GM23248 (cell line): Measurements from ENCODE around the gene ZBTB42.

ENCODE experiments used
- EZH2 ChIP-seq: fragments of 200-600 bp; sonication (generic); IDR thresholded peaks from 2 replicates; pipeline ENCODE4 v1.6.1; 2018; ENCODE audit warnings: antibody characterized with exemption, mild to moderate bottlenecking; ENCODE audit not compliant: insufficient read depth, poor library complexity, severe bottlenecking
- EZH2phosphoT487 ChIP-seq: fragments of 200-600 bp; sonication (generic); IDR thresholded peaks from 2 replicates; pipeline ENCODE4 v1.6.1; 2018; ENCODE audit warnings: antibody characterized with exemption, moderate library complexity, mild to moderate bottlenecking, low read depth; ENCODE audit not compliant: insufficient read depth

DNA sequence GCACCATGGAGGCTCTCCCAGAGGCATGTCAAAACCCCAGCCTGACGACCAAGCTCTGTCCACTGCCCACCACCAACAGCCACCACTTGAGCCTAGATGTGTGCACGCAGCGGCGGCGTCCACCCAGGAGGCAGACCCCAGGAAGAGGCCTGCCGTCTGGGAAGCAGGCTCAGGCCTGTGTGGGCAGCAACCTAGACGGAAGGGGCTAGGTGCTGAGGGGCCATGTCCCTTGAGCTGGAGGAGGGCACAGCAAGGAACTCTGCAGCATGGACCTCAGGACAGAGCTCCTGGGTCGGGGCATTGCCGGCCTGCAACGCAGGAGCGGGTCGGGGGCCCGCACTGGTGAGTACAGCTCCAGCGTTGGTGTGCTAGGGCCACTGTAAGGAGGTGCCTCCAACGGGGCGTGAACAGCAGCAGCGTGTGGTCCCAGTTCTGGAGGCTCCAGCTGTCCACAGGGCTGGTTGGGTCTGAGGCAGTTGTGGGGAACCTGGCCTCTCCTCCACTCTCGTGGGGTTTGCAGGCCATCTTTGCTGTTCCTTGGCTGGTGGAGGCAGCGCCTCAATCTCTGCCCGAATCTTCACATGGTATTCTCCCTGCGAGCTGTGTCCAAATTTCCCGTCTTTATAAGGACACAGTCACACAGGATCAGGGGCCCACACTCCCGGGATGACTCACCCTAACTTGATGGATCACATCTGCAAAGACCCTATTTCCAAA is 20.5 kb downstream of the ZBTB42 start:
- TF ChIP-seq EZH2phosphoT487, result no peak
- no peak for TF ChIP-seq EZH2
